ENCODE data around the gene ST3GAL6. TPM values are rescaled to one million over a fixed set of nuclear protein-coding genes. Genes with fewer than 3 reads are reported as not detected.

Gene ST3GAL6
- total and polyA plus RNA-seq, 4 donors: 17.3 to 79.7 (median 29.4) TPM

DNA sequence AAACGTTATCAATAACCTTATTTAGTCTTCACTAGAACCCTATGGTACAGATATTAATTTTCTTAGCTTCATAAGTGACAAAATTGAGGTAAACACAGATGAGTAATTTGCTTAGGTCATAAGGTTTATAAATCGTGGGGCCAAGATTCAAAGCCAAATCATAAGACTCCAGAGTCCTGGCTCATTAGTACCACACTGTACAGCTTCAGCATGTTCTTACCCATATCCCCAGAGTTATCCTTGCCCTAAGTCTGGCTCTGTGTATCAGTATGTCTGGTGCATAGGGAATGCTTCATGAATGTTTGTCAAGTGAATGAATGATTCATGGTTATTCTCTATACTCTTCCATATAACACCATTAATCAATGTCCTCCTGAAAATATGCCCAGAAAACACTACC is 45.6 kb upstream of the ST3GAL6 start:
- DNase-seq (ENCODE audit: low spot score): no peak
- no peaks in the 10 kb centered on the region for H3K27me3 ChIP-seq (ENCODE audit: control insufficient read depth in 4 of 4, insufficient read depth in 4 of 4, low read length in 3 of 4)
- H3K27ac ChIP-seq (ENCODE audit: low read depth in 1 of 2, low read length in 2 of 2): no peak overlapping the region
- H3K9ac ChIP-seq (ENCODE audit: low read depth in 1 of 2, low read length in 2 of 2): no peak overlapping the region
- no peaks in the 10 kb centered on the region for H3K9me3 ChIP-seq (ENCODE audit: control insufficient read depth in 4 of 4, low read length in 3 of 4)
- 76% methylated on average over 2 of the region's 2 CpGs for WGBS
- H3K4me1 ChIP-seq (ENCODE audit: control insufficient read depth in 4 of 4, insufficient read depth in 4 of 4, low read length in 3 of 4): no peaks in the 10 kb centered on the region
- no peak overlapping the region for H3K4me3 ChIP-seq (ENCODE audit: low read depth in 1 of 3, low read length in 3 of 3)
- no peak for TF ChIP-seq HNF4G (IDR thresholded peaks at IDR 0.05)
- TF ChIP-seq YY1 (IDR thresholded peaks at IDR 0.05): no peak
- no peak for TF ChIP-seq JUND (IDR thresholded peaks at IDR 0.05)
- TF ChIP-seq GABPA (IDR thresholded peaks at IDR 0.05 in 1 of 2, conservative IDR thresholded peaks at IDR 0.05 in 1 of 2): no peak
- TF ChIP-seq HNF4A (conservative IDR thresholded peaks at IDR 0.05): no peak
- TF ChIP-seq RAD21 (IDR thresholded peaks at IDR 0.05): no peak
- no peak for TF ChIP-seq ATF3 (IDR thresholded peaks at IDR 0.05)
- TF ChIP-seq EGR1 (IDR thresholded peaks at IDR 0.05; ENCODE audit: low read depth in 2 of 2): no peak
- TF ChIP-seq, protein P1, sequence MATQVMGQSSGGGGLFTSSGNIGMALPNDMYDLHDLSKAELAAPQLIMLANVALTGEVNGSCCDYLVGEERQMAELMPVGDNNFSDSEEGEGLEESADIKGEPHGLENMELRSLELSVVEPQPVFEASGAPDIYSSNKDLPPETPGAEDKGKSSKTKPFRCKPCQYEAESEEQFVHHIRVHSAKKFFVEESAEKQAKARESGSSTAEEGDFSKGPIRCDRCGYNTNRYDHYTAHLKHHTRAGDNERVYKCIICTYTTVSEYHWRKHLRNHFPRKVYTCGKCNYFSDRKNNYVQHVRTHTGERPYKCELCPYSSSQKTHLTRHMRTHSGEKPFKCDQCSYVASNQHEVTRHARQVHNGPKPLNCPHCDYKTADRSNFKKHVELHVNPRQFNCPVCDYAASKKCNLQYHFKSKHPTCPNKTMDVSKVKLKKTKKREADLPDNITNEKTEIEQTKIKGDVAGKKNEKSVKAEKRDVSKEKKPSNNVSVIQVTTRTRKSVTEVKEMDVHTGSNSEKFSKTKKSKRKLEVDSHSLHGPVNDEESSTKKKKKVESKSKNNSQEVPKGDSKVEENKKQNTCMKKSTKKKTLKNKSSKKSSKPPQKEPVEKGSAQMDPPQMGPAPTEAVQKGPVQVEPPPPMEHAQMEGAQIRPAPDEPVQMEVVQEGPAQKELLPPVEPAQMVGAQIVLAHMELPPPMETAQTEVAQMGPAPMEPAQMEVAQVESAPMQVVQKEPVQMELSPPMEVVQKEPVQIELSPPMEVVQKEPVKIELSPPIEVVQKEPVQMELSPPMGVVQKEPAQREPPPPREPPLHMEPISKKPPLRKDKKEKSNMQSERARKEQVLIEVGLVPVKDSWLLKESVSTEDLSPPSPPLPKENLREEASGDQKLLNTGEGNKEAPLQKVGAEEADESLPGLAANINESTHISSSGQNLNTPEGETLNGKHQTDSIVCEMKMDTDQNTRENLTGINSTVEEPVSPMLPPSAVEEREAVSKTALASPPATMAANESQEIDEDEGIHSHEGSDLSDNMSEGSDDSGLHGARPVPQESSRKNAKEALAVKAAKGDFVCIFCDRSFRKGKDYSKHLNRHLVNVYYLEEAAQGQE (IDR thresholded peaks at IDR 0.05): no peak
- TF ChIP-seq RXRA (IDR thresholded peaks at IDR 0.05): no peak
- no peak for TF ChIP-seq MAX (IDR thresholded peaks at IDR 0.05)
- TF ChIP-seq, protein P2, sequence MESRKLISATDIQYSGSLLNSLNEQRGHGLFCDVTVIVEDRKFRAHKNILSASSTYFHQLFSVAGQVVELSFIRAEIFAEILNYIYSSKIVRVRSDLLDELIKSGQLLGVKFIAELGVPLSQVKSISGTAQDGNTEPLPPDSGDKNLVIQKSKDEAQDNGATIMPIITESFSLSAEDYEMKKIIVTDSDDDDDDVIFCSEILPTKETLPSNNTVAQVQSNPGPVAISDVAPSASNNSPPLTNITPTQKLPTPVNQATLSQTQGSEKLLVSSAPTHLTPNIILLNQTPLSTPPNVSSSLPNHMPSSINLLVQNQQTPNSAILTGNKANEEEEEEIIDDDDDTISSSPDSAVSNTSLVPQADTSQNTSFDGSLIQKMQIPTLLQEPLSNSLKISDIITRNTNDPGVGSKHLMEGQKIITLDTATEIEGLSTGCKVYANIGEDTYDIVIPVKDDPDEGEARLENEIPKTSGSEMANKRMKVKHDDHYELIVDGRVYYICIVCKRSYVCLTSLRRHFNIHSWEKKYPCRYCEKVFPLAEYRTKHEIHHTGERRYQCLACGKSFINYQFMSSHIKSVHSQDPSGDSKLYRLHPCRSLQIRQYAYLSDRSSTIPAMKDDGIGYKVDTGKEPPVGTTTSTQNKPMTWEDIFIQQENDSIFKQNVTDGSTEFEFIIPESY (IDR thresholded peaks at IDR 0.05): no peak
- no peaks in the 10 kb centered on the region for H3K36me3 ChIP-seq (ENCODE audit: control insufficient read depth in 4 of 4, insufficient read depth in 3 of 4, low read depth in 1 of 4, low read length in 3 of 4)

GRCh38 chr3:98718730-98719129 is 44.4 kb upstream of the ST3GAL6 start:
- H3K27me3 ChIP-seq (ENCODE audit: control insufficient read depth in 4 of 4, insufficient read depth in 4 of 4, low read length in 3 of 4): no peaks in the 10 kb centered on the region
- H3K4me1 ChIP-seq (ENCODE audit: control insufficient read depth in 4 of 4, insufficient read depth in 4 of 4, low read length in 3 of 4): no peaks in the 10 kb centered on the region
- no peak overlapping the region for H3K9ac ChIP-seq (ENCODE audit: low read depth in 1 of 2, low read length in 2 of 2)
- TF ChIP-seq NR2F2 (IDR thresholded peaks at IDR 0.05) (no peak), HNF4A (conservative IDR thresholded peaks at IDR 0.05) (no peak), TAF1 (conservative IDR thresholded peaks at IDR 0.05) (no peak), CTCF (IDR thresholded peaks at IDR 0.05; ENCODE audit: low read depth, low read length, missing input control) (no peak), MAX (IDR thresholded peaks at IDR 0.05) (no peak), RAD21 (IDR thresholded peaks at IDR 0.05) (no peak), FOXA2 (IDR thresholded peaks at IDR 0.05) (no peak)
- TF ChIP-seq, protein P1 (IDR thresholded peaks at IDR 0.05): no peak
- no peak overlapping the region for H3K27ac ChIP-seq (ENCODE audit: low read depth in 1 of 2, low read length in 2 of 2)
- WGBS: 70% methylated on average over 1 of the region's 1 CpG
- no peak overlapping the region for H3K4me3 ChIP-seq (ENCODE audit: low read depth in 1 of 3, low read length in 3 of 3)
- no peaks in the 10 kb centered on the region for H3K9me3 ChIP-seq (ENCODE audit: control insufficient read depth in 4 of 4, low read length in 3 of 4)
- DNase-seq (ENCODE audit: low spot score): no peak
- no peaks in the 10 kb centered on the region for H3K36me3 ChIP-seq (ENCODE audit: control insufficient read depth in 4 of 4, insufficient read depth in 3 of 4, low read depth in 1 of 4, low read length in 3 of 4)

Measured in liver (tissue), 9 donors.